ENCODE measurements around the gene MAN1A1. TPM values are rescaled to one million over a fixed set of nuclear protein-coding genes. Genes with fewer than 3 reads are reported as not detected.

The MAN1A1 gene
- total and polyA plus RNA-seq, 2 of the 4 experiments (the other 2 are of a cell fraction): 5.9 to 6.4 TPM

DNA sequence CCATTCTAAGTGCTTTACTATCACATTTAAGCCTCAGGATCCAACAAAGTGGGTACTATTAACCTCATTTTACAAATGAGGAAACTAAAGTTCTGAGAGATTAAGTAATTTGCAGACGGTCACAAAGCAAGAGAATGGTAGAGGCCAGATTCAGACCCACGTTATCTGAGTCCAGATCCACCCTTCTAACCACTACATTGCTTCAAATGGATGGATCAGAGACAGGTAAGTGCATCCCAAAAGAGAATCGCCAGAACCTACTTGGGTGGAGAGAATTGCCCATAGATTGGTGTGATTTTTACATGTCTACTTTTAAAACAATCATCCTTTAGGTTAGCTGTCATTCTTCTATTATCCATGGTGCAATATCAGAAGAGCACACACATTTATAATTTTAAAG lies 7.1 kb downstream of the MAN1A1 start:
- Histone ChIP-seq H3K9ac (ENCODE audit: low read depth, low read length) (no peak overlapping the region), H3K36me3 (ENCODE audit: control insufficient read depth, insufficient read depth, low read length) (0 out of 2 replicates have a peak, but pooled peaks cover 3% of the 10 kb centered on the region), H2BK20ac (ENCODE audit: low read depth, low read length) (no peak overlapping the region), H3K9me3 (ENCODE audit: control insufficient read depth, insufficient read depth, low read length) (no peaks in the 10 kb centered on the region), H2AFZ (replicated peaks; ENCODE audit: low read length, poor library complexity) (no peak overlapping the region), H2BK15ac (ENCODE audit: low read depth, low read length) (no peak overlapping the region), H2AK5ac (ENCODE audit: low read depth, low read length) (no peak overlapping the region), H3K23ac (ENCODE audit: low read depth, low read length) (no peak overlapping the region), H4K20me1 (ENCODE audit: insufficient read depth, low read length) (no peaks in the 10 kb centered on the region), H3K4me3 (ENCODE audit: insufficient read depth, low read depth, low read length) (no peak overlapping the region), H3K9me1 (ENCODE audit: insufficient read depth, low read length) (peaks cover 4% of the 10 kb centered on the region; the same call in 1 of the 2 replicates), H2BK5ac (ENCODE audit: low read depth, low read length, poor library complexity, severe bottlenecking) (no peak overlapping the region), H3K4me1 (ENCODE audit: control insufficient read depth, insufficient read depth, low read length) (peaks cover 5% of the 10 kb centered on the region; the same call in 1 of the 2 replicates), H2AK9ac (replicated peaks; ENCODE audit: low read depth, low read length, poor library complexity) (no peak overlapping the region), H3K4me2 (ENCODE audit: low read depth, low read length) (no peak overlapping the region), H4K91ac (ENCODE audit: insufficient read depth, low read depth, low read length) (no peak overlapping the region), H3K18ac (ENCODE audit: low read depth, low read length) (no peak overlapping the region), H4K5ac (ENCODE audit: low read depth, low read length) (no peak overlapping the region), H2BK120ac (ENCODE audit: low read depth, low read length) (no peak overlapping the region), H3K4ac (ENCODE audit: low read depth, low read length) (no peak overlapping the region), H3K27ac (ENCODE audit: insufficient read depth, low read length) (no peak overlapping the region), H3K27me3 (ENCODE audit: control insufficient read depth, insufficient read depth, low read length) (no peaks in the 10 kb centered on the region), H3K14ac (replicated peaks; ENCODE audit: low read depth, low read length) (no peak overlapping the region), H3K79me1 (ENCODE audit: low read depth in 1 of 2, low read length in 2 of 2) (peaks cover 0 to 6% of the 10 kb centered on the region in 2 experiments; a peak in 2 of 4 replicates), H4K8ac (ENCODE audit: low read depth in 2 of 2, low read length in 2 of 2) (no peak overlapping the region), H3K56ac (ENCODE audit: extremely low read depth, insufficient read depth, low read length) (no peak overlapping the region)
- intact Hi-C loops (cut with micrococcal nuclease) (loop anchor here (10.0 kb wide), 1 partner anchor 1992 kb away; the partner anchor contains the start of gene TBC1D32), dilution Hi-C loops (cut with HindIII; ENCODE audit: low sequenced_read_pairs, unreplicated experiment) (no loop called here), in situ Hi-C loops (cut with MboI; ENCODE audit: low sequenced_read_pairs) (no loop called here)
- TF ChIP-seq, protein P1, sequence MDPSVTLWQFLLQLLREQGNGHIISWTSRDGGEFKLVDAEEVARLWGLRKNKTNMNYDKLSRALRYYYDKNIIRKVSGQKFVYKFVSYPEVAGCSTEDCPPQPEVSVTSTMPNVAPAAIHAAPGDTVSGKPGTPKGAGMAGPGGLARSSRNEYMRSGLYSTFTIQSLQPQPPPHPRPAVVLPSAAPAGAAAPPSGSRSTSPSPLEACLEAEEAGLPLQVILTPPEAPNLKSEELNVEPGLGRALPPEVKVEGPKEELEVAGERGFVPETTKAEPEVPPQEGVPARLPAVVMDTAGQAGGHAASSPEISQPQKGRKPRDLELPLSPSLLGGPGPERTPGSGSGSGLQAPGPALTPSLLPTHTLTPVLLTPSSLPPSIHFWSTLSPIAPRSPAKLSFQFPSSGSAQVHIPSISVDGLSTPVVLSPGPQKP (IDR thresholded peaks at IDR 0.05; ENCODE audit: borderline replicate concordance, low read depth, low read length): no peak
- TF ChIP-seq POLR2A (IDR thresholded peaks at IDR 0.05; ENCODE audit: low read depth, low read length): no peak
- TF ChIP-seq MAFK (IDR thresholded peaks at IDR 0.05; ENCODE audit: low read depth, low read length): no peak
- TF ChIP-seq BHLHE40 (IDR thresholded peaks at IDR 0.05; ENCODE audit: low read depth, low read length): no peak
- TF ChIP-seq MAZ (IDR thresholded peaks at IDR 0.05; ENCODE audit: borderline replicate concordance, low read depth, low read length): no peak
- no peak for TF ChIP-seq CTCF (conservative IDR thresholded peaks at IDR 0.05; ENCODE audit: low read depth, low read length)
- no peak for TF ChIP-seq RFX5 (IDR thresholded peaks at IDR 0.05; ENCODE audit: low read depth, low read length)
- no peak for TF ChIP-seq NFE2L2 (IDR thresholded peaks at IDR 0.05; ENCODE audit: low read depth, low read length)
- no peak for TF ChIP-seq FOS (IDR thresholded peaks at IDR 0.05; ENCODE audit: low read depth, low read length)
- no peak for TF ChIP-seq CEBPB (IDR thresholded peaks at IDR 0.05; ENCODE audit: low read depth, low read length)
- DNase-seq (no peak), ATAC-seq (ENCODE audit: low read depth) (no peak)
- ChIA-PET POLR2A (ENCODE audit: unreplicated experiment) (no interaction called here), CTCF (interaction anchor here (0.6 to 1.3 kb wide), 4 partner anchors 8 to 1615 kb away, joined by 3 to 5 read pairs (median 3); no protein-coding TSS in a partner anchor)
- BruUV-seq (replicated peaks): no TSS peak
- WGBS, 2 experiments (ENCODE audit: extremely low coverage in 2 of 2, insufficient read length in 1 of 2): no CpG with 5 or more reads among the region's 3 CpGs
